Keratinocyte (primary cell): Measurements from ENCODE around the gene ANGPTL8. TPM values are rescaled to one million over a fixed set of nuclear protein-coding genes. Genes with fewer than 3 reads are reported as not detected.

Experiments
- DNase-seq: peaks from one replicate; pipeline ENCODE4 v3.0.0-alpha.2; 2011; ENCODE audit warnings: low read depth, missing footprints, low spot score
- FAIRE-seq: peaks from 2 replicates; lab custom pipeline; 2011; peaks lifted over from hg19 to GRCh38; lab: Jason Lieb, UNC
- H2AFZ ChIP-seq: 2 replicates; pipeline ENCODE4 v1.6.0; 2012; ENCODE audit warnings: low read length, control low read depth, inconsistent platforms; ENCODE audit not compliant: control insufficient read depth
- H3K27ac ChIP-seq: 2 replicates; pipeline ENCODE4 v1.5.1; 2011; ENCODE audit warnings: low read length; ENCODE audit not compliant: control insufficient read depth, insufficient read depth
- H3K27me3 ChIP-seq: 3 replicates; pipeline ENCODE4 v1.6.0; 2011; ENCODE audit warnings: low read length; ENCODE audit not compliant: control insufficient read depth, insufficient read depth; ENCODE audit errors: extremely low read depth
- H3K36me3 ChIP-seq, 2 experiments: 2 replicates in 1 of 2; 3 replicates in 1 of 2; pipeline ENCODE4 v1.5.1; 2011; ENCODE audit warnings: low read length in 2 of 2, mild to moderate bottlenecking in 1 of 2; ENCODE audit not compliant: control insufficient read depth in 2 of 2, insufficient read depth in 2 of 2; ENCODE audit errors: extremely low read depth in 1 of 2
- H3K4me1 ChIP-seq: 3 replicates; pipeline ENCODE4 v1.5.1; 2011; ENCODE audit warnings: low read length; ENCODE audit not compliant: control insufficient read depth, insufficient read depth; ENCODE audit errors: extremely low read depth
- H3K4me2 ChIP-seq: 3 replicates; pipeline ENCODE4 v1.6.0; 2011; ENCODE audit warnings: low read depth, low read length; ENCODE audit not compliant: control insufficient read depth, insufficient read depth; ENCODE audit errors: extremely low read depth
- H3K4me3 ChIP-seq, 3 experiments: fragments of 200-600 bp in 1 of 3; sonication (generic) in 1 of 3; 2 replicates in 2 of 3; 3 replicates in 1 of 3; pipeline ENCODE4 v1.5.1; 2011 to 2016; ENCODE audit warnings: low read length in 3 of 3, mild to moderate bottlenecking in 3 of 3, control low read depth in 2 of 3, inconsistent platforms in 1 of 3, low read depth in 1 of 3, mixed read lengths in 1 of 3, mixed run types in 1 of 3, moderate library complexity in 1 of 3; ENCODE audit not compliant: control insufficient read depth in 2 of 3, insufficient read depth in 2 of 3; ENCODE audit errors: extremely low read depth in 1 of 3
- H3K79me2 ChIP-seq: 2 replicates; pipeline ENCODE4 v1.6.0; 2012; ENCODE audit warnings: low read length; ENCODE audit not compliant: control insufficient read depth, insufficient read depth
- H3K9ac ChIP-seq: 3 replicates; pipeline ENCODE4 v1.6.0; 2011; ENCODE audit warnings: low read length; ENCODE audit not compliant: control insufficient read depth, insufficient read depth; ENCODE audit errors: extremely low read depth
- H3K9me1 ChIP-seq: 3 replicates; pipeline ENCODE4 v1.6.0; 2011; ENCODE audit warnings: low read length; ENCODE audit not compliant: control insufficient read depth, insufficient read depth; ENCODE audit errors: extremely low read depth
- H3K9me3 ChIP-seq: 2 replicates; pipeline ENCODE4 v1.5.1; 2012; ENCODE audit warnings: low read depth, low read length; ENCODE audit not compliant: control insufficient read depth
- H4K20me1 ChIP-seq: 3 replicates; pipeline ENCODE4 v1.6.0; 2011; ENCODE audit warnings: low read length; ENCODE audit not compliant: control insufficient read depth, insufficient read depth; ENCODE audit errors: extremely low read depth
- CTCF ChIP-seq, 3 experiments: IDR thresholded peaks in 1 of 3; conservative IDR thresholded peaks in 1 of 3; optimal IDR thresholded peaks in 1 of 3; 2 replicates in 2 of 3; 3 replicates in 1 of 3; pipeline versions ENCODE3 to v1.5.1; 2011; ENCODE audit warnings: low read length in 3 of 3, mild to moderate bottlenecking in 3 of 3, moderate library complexity in 2 of 3, control low read depth in 1 of 3, inconsistent platforms in 1 of 3; ENCODE audit not compliant: insufficient read depth in 2 of 3; ENCODE audit errors: extremely low read depth in 1 of 3
- EZH2 ChIP-seq: IDR thresholded peaks from one replicate; pipeline ENCODE4 v1.6.1; 2012; ENCODE audit warnings: inconsistent platforms, mild to moderate bottlenecking, low read length, moderate library complexity
- dilution Hi-C: fragments of 300-500 bp; cut with MboI; formaldehyde crosslinking; loops from one replicate; pipeline ENCODE4 v1.7.0; 2020; ENCODE audit warnings: low sequenced_read_pairs; ENCODE audit not compliant: extremely low pct_ligation_motif_present
- polyA plus RNA-seq, 5 experiments: library from polyadenylated mRNA; depleted of rRNA in 3 of 5; stranded (reverse) in 3 of 5; stranded (forward) in 1 of 5; unstranded in 1 of 5; fragments of >200 nt; gene quantifications; 1 replicate in 1 of 5; 2 replicates in 3 of 5; 3 replicates in 1 of 5; pipeline versions ENCODE4 v1.2.1 to v1.2.3, GENCODE V29; 2011 to 2012; ENCODE audit warnings: missing spikeins in 2 of 5, low read depth in 1 of 5, low replicate concordance in 1 of 5

The ANGPTL8 gene
- polyA plus RNA-seq, 1 donor (not counting 4 experiments of a cell fraction or from before 2014, with no cell fraction given) = 0.18 TPM

GRCh38 chr19:11204076-11204602, 35.3 kb upstream of the ANGPTL8 start:
- Histone ChIP-seq H3K9me1 (no peaks in the 10 kb centered on the region), H3K9ac (no peak overlapping the region), H3K4me3 (no peak overlapping the region), H2AFZ (no peak overlapping the region), H3K36me3 (peaks cover 3 to 13% of the 10 kb centered on the region in 2 experiments), H3K4me2 (no peak overlapping the region), H3K27me3 (no peaks in the 10 kb centered on the region), H3K79me2 (no peaks in the 10 kb centered on the region), H4K20me1 (no peaks in the 10 kb centered on the region), H3K4me1 (no peaks in the 10 kb centered on the region), H3K9me3 (no peaks in the 10 kb centered on the region), H3K27ac (no peak overlapping the region)
- TF ChIP-seq CTCF (optimal IDR thresholded peaks at IDR 0.05 in 1 of 3, IDR thresholded peaks at IDR 0.05 in 1 of 3, conservative IDR thresholded peaks at IDR 0.05 in 1 of 3; ENCODE audit: extremely low read depth in 1 of 3, insufficient read depth in 2 of 3, low read length in 3 of 3) (no peak), EZH2 (no peak)
- FAIRE-seq (no peak), DNase-seq (no peak)
- dilution Hi-C loops = no loop called here

GRCh38 chr19:11204943-11205349, 34.5 kb upstream of the ANGPTL8 start:
- Histone ChIP-seq H3K27ac (no peak overlapping the region), H3K9me3 (no peaks in the 10 kb centered on the region)

More at GRCh38 chr19:11204943-11205349, 34.5 kb upstream of the ANGPTL8 start:
- FAIRE-seq (no peak), DNase-seq (no peak)
- Histone ChIP-seq H3K4me2 (no peak overlapping the region), H3K79me2 (no peaks in the 10 kb centered on the region), H3K4me1 (no peaks in the 10 kb centered on the region), H3K36me3 (peaks cover 3 to 13% of the 10 kb centered on the region in 2 experiments), H3K9me1 (no peaks in the 10 kb centered on the region), H4K20me1 (no peaks in the 10 kb centered on the region), H3K4me3 (no peak overlapping the region), H3K9ac (no peak overlapping the region), H3K27me3 (no peaks in the 10 kb centered on the region), H2AFZ (no peak overlapping the region)
- TF ChIP-seq CTCF (optimal IDR thresholded peaks at IDR 0.05 in 1 of 3, IDR thresholded peaks at IDR 0.05 in 1 of 3, conservative IDR thresholded peaks at IDR 0.05 in 1 of 3; ENCODE audit: extremely low read depth in 1 of 3, insufficient read depth in 2 of 3, low read length in 3 of 3) = no peak
- TF ChIP-seq EZH2 = no peak
- dilution Hi-C loops = no loop called here
